ENCODE data around the gene SULT1C2.
"Not testable (repeated sequence)": the region's sequence is repeated elsewhere in the genome, so short reads cannot be mapped to it uniquely, and the experiment has no call there.

SULT1C2 gene

GRCh38 chr2:108355906-108356734 is 67.4 kb downstream of the SULT1C2 start:
- no peak for DNase-seq

- not testable (repeated sequence) for DNase-seq
Measured at GRCh38 chr2:108359336-108359735, 70.6 kb downstream of the SULT1C2 start.
